HCT116 (cell line): Measurements from ENCODE around the gene WFDC6. TPM values are rescaled to one million over a fixed set of nuclear protein-coding genes. Genes with fewer than 3 reads are reported as not detected.

Experiments used
- ATAC-seq: fragments of 200-7000 bp; cut with Tn5 transposase; 2 replicates; pipeline ENCODE4 v1.9.1; 2020; ENCODE audit warnings: mild to moderate bottlenecking, moderate library complexity
- BruUV-seq: library from RNA; stranded (reverse); fragments of 400-500 nt; replicated peaks from 2 replicates; lab custom pipeline; 2021; lab: Mats Ljungman, UMichigan
- CTCF ChIA-PET: fragments of 300-600 bp; sonication (Branson Sonifier 250); formaldehyde crosslinking; loops from one replicate; lab custom pipeline; 2021; ENCODE audit warnings: antibody characterized with exemption; lab: Charles Lee
- POLR2A ChIA-PET: fragments of 300-600, 350-600 bp; sonication (Branson Sonifier 250); formaldehyde crosslinking; loops from one replicate; lab custom pipeline; 2021; ENCODE audit warnings: antibody characterized with exemption; lab: Charles Lee
- RAD21 ChIA-PET, 2 experiments: fragments of 300-600 bp; sonication (Branson Sonifier 250); formaldehyde crosslinking; loops; one replicate each; lab custom pipeline; 2023; ENCODE audit warnings: low total read pairs in 2 of 2; ENCODE audit not compliant: uncharacterized antibody in 2 of 2, unreplicated experiment in 2 of 2, low non-redundant PET in 1 of 2; lab: Charles Lee
- DNase-seq: peaks from one replicate; pipeline ENCODE4 v3.0.0-alpha.2; 2010; ENCODE audit warnings: low read depth, low spot score
- H2AFZ ChIP-seq: fragments of 200-600 bp; shearing (Covaris generic), sonication (generic); 2 replicates; pipeline ENCODE4 v1.6.1; 2017; ENCODE audit warnings: low read depth, mixed run types, mixed read lengths, antibody characterized with exemption, low read length; ENCODE audit not compliant: poor library complexity, severe bottlenecking
- H3K27ac ChIP-seq: 2 replicates; pipeline ENCODE4 v1.5.1; 2012; ENCODE audit warnings: low read depth, low read length
- H3K27me3 ChIP-seq: fragments of 200-600 bp; sonication (generic); 2 replicates; pipeline ENCODE4 v1.6.1; 2016; ENCODE audit warnings: mixed run types, low read length, mixed read lengths; ENCODE audit not compliant: insufficient read depth
- H3K36me3 ChIP-seq, 2 experiments: fragments of 200-500 bp in 1 of 2; fragments of 200-600 bp in 1 of 2; sonication (Bioruptor generic) in 1 of 2; sonication (generic) in 1 of 2; 2 replicates each; pipeline versions ENCODE4 v1.5.1 to v1.6.1; 2014 to 2016; ENCODE audit warnings: low read length in 2 of 2, inconsistent platforms in 1 of 2, mixed read lengths in 1 of 2, mixed run types in 1 of 2; ENCODE audit not compliant: insufficient read depth in 2 of 2, control insufficient read depth in 1 of 2
- H3K4me1 ChIP-seq, 2 experiments: fragments of 200-600 bp in 1 of 2; sonication (generic) in 1 of 2; 2 replicates each; pipeline versions ENCODE4 v1.5.1 to v1.6.1; 2012 to 2017; ENCODE audit warnings: low read length in 2 of 2, inconsistent platforms in 1 of 2, mild to moderate bottlenecking in 1 of 2, mixed read lengths in 1 of 2, mixed run types in 1 of 2, moderate library complexity in 1 of 2; ENCODE audit not compliant: insufficient read depth in 2 of 2, control insufficient read depth in 1 of 2
- H3K4me2 ChIP-seq: fragments of 200-600 bp; sonication (generic); 2 replicates; pipeline ENCODE4 v1.6.1; 2017; ENCODE audit warnings: mixed run types, low read length, mixed read lengths
- H3K4me3 ChIP-seq, 2 experiments: fragments of 200-600 bp in 1 of 2; sonication (generic) in 1 of 2; replicated peaks in 1 of 2; 2 replicates each; pipeline ENCODE4 v1.5.1; 2011 to 2016; ENCODE audit warnings: low read length in 2 of 2, control low read depth in 1 of 2, low read depth in 1 of 2, mild to moderate bottlenecking in 1 of 2, mixed read lengths in 1 of 2, mixed run types in 1 of 2
- H3K79me2 ChIP-seq: fragments of 200-600 bp; sonication (generic); 2 replicates; pipeline ENCODE4 v1.6.1; 2017; ENCODE audit warnings: mild to moderate bottlenecking, mixed run types, low read length, moderate library complexity, mixed read lengths; ENCODE audit not compliant: insufficient read depth
- H3K9ac ChIP-seq: fragments of 200-600 bp; sonication (generic); 2 replicates; pipeline ENCODE4 v1.6.1; 2016; ENCODE audit warnings: low read length, mixed read lengths
- H3K9me2 ChIP-seq: fragments of 200-600 bp; sonication (generic), shearing (Covaris generic); 2 replicates; pipeline ENCODE4 v1.6.1; 2017; ENCODE audit warnings: mixed run types, mild to moderate bottlenecking, moderate library complexity; ENCODE audit not compliant: insufficient read depth
- H3K9me3 ChIP-seq, 2 experiments: fragments of 200-500 bp in 1 of 2; fragments of 200-600 bp in 1 of 2; sonication (Bioruptor generic) in 1 of 2; sonication (generic) in 1 of 2; 2 replicates each; pipeline ENCODE4 v1.6.1; 2014 to 2017; ENCODE audit warnings: low read length in 2 of 2, mixed read lengths in 2 of 2, inconsistent platforms in 1 of 2, low read depth in 1 of 2, mild to moderate bottlenecking in 1 of 2, mixed run types in 1 of 2, moderate library complexity in 1 of 2; ENCODE audit not compliant: control insufficient read depth in 1 of 2, insufficient read depth in 1 of 2
- H4K20me1 ChIP-seq: fragments of 200-600 bp; sonication (generic), shearing (Covaris generic); 2 replicates; pipeline ENCODE4 v1.6.1; 2017; ENCODE audit warnings: mixed run types, mild to moderate bottlenecking, moderate library complexity; ENCODE audit not compliant: insufficient read depth
- CTCF ChIP-seq, 3 experiments: fragments of 200-600 bp in 1 of 3; sonication (generic) in 1 of 3; IDR thresholded peaks in 2 of 3; conservative IDR thresholded peaks in 1 of 3; 2 replicates each; pipeline ENCODE4 v1.5.1; 2012 to 2017; ENCODE audit warnings: low read depth in 2 of 3, low read length in 2 of 3, antibody characterized with exemption in 1 of 3, borderline replicate concordance in 1 of 3, control low read depth in 1 of 3, mild to moderate bottlenecking in 1 of 3, mixed read lengths in 1 of 3, mixed run types in 1 of 3, moderate library complexity in 1 of 3; ENCODE audit not compliant: insufficient read depth in 1 of 3
- EGR1 ChIP-seq: IDR thresholded peaks from 2 replicates; pipeline ENCODE4 v1.6.1; 2012; ENCODE audit warnings: low read depth
- ELF1 ChIP-seq: IDR thresholded peaks from 2 replicates; pipeline ENCODE4 v1.6.1; 2012; ENCODE audit warnings: low read depth, borderline replicate concordance
- EZH2 ChIP-seq: fragments of 200-600 bp; sonication (generic); IDR thresholded peaks from 2 replicates; pipeline ENCODE4 v1.6.1; 2017; ENCODE audit warnings: antibody characterized with exemption, mixed run types
- JUND ChIP-seq: IDR thresholded peaks from 2 replicates; pipeline ENCODE4 v1.6.1; 2012
- POLR2A ChIP-seq: IDR thresholded peaks from 2 replicates; pipeline ENCODE4 v1.7.0; 2011; ENCODE audit warnings: borderline replicate concordance; ENCODE audit not compliant: insufficient read depth, insufficient read length; ENCODE audit errors: extremely low read depth
- POLR2AphosphoS5 ChIP-seq: IDR thresholded peaks from 2 replicates; pipeline ENCODE4 v1.6.1; 2011; ENCODE audit warnings: mild to moderate bottlenecking, low read depth, low read length, moderate library complexity
- SP1 ChIP-seq: IDR thresholded peaks from 2 replicates; pipeline ENCODE4 v1.6.1; 2012; ENCODE audit warnings: low read depth
- SRF ChIP-seq: IDR thresholded peaks from 2 replicates; pipeline ENCODE4 v1.6.1; 2012; ENCODE audit warnings: low read depth
- ZNF274 ChIP-seq: fragments of 200-500 bp; sonication (Bioruptor generic); IDR thresholded peaks from 2 replicates; pipeline ENCODE4 v1.6.1; 2014; ENCODE audit warnings: mild to moderate bottlenecking, low read depth, low read length, inconsistent platforms
- intact Hi-C: fragments of 100-400 bp; cut with micrococcal nuclease; formaldehyde crosslinking; loops from 2 replicates; pipeline ENCODE4 v1.10.0; 2022
- total RNA-seq: library from RNA; stranded (reverse); gene quantifications from one replicate; pipeline ENCODE4 v1.2.1, GENCODE V29; 2021; ENCODE audit not compliant: unreplicated experiment
- TF ChIP-seq, protein P1 (sequence below): IDR thresholded peaks from 2 replicates; pipeline ENCODE4 v1.6.1; 2012

WFDC6 gene
- total RNA-seq, 1 experiment from 2014 or later: not detected

DNA sequence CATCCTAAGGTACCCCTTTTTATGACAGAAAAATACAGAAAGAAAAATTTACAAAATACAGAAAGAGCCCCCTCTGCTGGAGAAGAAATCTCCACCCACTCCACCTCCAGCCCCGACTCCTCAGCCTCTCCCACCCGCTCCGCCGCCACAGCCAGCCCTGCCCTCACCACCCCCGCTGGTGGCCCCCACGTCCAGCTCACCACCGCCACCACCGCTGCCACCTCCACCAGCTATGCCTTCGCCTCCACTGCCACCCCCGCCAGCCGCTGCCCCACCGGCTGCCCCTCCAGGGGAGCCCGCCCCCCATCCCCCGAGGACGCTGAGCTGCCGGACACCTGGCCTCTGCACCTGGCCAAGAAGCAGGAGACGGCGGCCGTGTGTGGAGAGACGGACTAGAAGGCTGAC lies 52.0 kb downstream of the WFDC6 start:
- no peak overlapping the region for H3K9ac ChIP-seq
- no peaks in the 10 kb centered on the region for H3K36me3 ChIP-seq
- ATAC-seq (peak; percentile 70), DNase-seq (no peak)
- POLR2A ChIA-PET: no interaction called here
- H3K4me3 ChIP-seq: no peak overlapping the region
- CTCF ChIA-PET: interaction anchor here (1.1 to 1.2 kb wide), 2 partner anchors 164 to 284 kb away, joined by 3 to 4 read pairs; no protein-coding TSS in a partner anchor
- no peaks in the 10 kb centered on the region for H3K9me2 ChIP-seq
- intact Hi-C loops: no loop called here
- RAD21 ChIA-PET: no interaction called here
- no peak overlapping the region for H3K4me2 ChIP-seq
- H3K79me2 ChIP-seq: no peaks in the 10 kb centered on the region
- BruUV-seq: no TSS peak
- peaks cover 0 to 12% of the 10 kb centered on the region in 2 experiments; a peak in 2 of 4 replicates for H3K4me1 ChIP-seq
- H4K20me1 ChIP-seq: no peaks in the 10 kb centered on the region
- no peaks in the 10 kb centered on the region for H3K9me3 ChIP-seq
- H3K27me3 ChIP-seq: no peaks in the 10 kb centered on the region
- no peak overlapping the region for H3K27ac ChIP-seq
- TF ChIP-seq POLR2A (no peak), CTCF (IDR thresholded peaks at IDR 0.05 in 2 of 3, conservative IDR thresholded peaks at IDR 0.05 in 1 of 3; ENCODE audit: borderline replicate concordance in 1 of 3, insufficient read depth in 1 of 3, low read depth in 2 of 3, low read length in 2 of 3) (peak in 2 of 3 experiments; percentile 29; a peak in 2 of 6 replicates), EGR1 (no peak), JUND (no peak)
- TF ChIP-seq, protein P1, sequence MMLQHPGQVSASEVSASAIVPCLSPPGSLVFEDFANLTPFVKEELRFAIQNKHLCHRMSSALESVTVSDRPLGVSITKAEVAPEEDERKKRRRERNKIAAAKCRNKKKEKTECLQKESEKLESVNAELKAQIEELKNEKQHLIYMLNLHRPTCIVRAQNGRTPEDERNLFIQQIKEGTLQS: no peak
- H2AFZ ChIP-seq: no peak overlapping the region

DNA sequence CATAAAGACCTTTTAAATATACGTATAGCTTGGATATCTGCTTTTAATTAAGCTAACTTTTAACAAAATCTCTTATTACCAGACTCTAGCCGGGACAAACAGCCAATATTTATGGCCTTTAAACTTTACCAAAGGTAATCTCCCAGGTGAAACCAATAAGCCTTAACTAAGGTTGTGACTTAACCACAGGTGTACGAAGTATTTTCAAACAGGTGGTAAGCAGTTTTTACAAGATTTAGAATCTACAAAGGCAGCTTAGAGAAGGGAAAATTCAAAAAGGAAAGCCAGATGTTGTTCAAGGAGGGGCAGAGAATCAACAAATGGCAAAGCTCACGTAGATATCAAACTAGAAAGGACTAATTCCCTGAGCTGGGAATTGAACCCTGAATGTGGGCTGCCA lies 53.9 kb downstream of the WFDC6 start:
- Histone ChIP-seq H3K4me1 (peaks cover 0 to 12% of the 10 kb centered on the region in 2 experiments; a peak in 2 of 4 replicates), H3K4me2 (no peak overlapping the region), H3K79me2 (no peaks in the 10 kb centered on the region), H3K36me3 (no peaks in the 10 kb centered on the region), H3K9ac (no peak overlapping the region), H3K27ac (no peak overlapping the region), H3K27me3 (no peaks in the 10 kb centered on the region), H4K20me1 (no peaks in the 10 kb centered on the region), H2AFZ (no peak overlapping the region), H3K9me2 (no peaks in the 10 kb centered on the region), H3K4me3 (no peak overlapping the region), H3K9me3 (no peaks in the 10 kb centered on the region)
- BruUV-seq: no TSS peak
- RAD21 ChIA-PET: no interaction called here
- CTCF ChIA-PET: interaction anchor here (1.3 kb wide), 1 partner anchor 389 kb away, joined by 4 read pairs; no protein-coding TSS in a partner anchor
- POLR2A ChIA-PET: no interaction called here
- no peak for DNase-seq
- TF ChIP-seq ELF1 (no peak), SP1 (no peak), POLR2AphosphoS5 (no peak), SRF (no peak), CTCF (IDR thresholded peaks at IDR 0.05 in 2 of 3, conservative IDR thresholded peaks at IDR 0.05 in 1 of 3; ENCODE audit: borderline replicate concordance in 1 of 3, insufficient read depth in 1 of 3, low read depth in 2 of 3, low read length in 2 of 3) (no peak), EZH2 (no peak), ZNF274 (no peak), JUND (no peak)
- TF ChIP-seq, protein P1: no peak
- intact Hi-C loops: no loop called here
- no peak for ATAC-seq
